SK-MEL-5 (cell line): Measurements from ENCODE around the gene IGFBP2. TPM values are rescaled to one million over a fixed set of nuclear protein-coding genes. Genes with fewer than 3 reads are reported as not detected.
"Not testable (repeated sequence)": the region's sequence is repeated elsewhere in the genome, so short reads cannot be mapped to it uniquely, and the experiment has no call there.

Experiments
- DNase-seq: peaks from one replicate; pipeline ENCODE4 v3.0.0-alpha.2; 2016; ENCODE audit warnings: low read depth, low spot score
- in situ Hi-C: cut with HindIII; loops from 2 replicates; pipeline ENCODE4 v1.10.0; 2016; ENCODE audit warnings: low sequenced_read_pairs, high pct_unique_total_duplicates, low pct_unique_long_range_greater_than_20kb
- polyA plus RNA-seq, 2 experiments: library from polyadenylated mRNA; depleted of rRNA; stranded (reverse); fragments of >200 nt; gene quantifications; 2 replicates each; pipeline ENCODE4 v1.2.3, GENCODE V29; 2015
- total RNA-seq: library from RNA; depleted of rRNA; stranded (reverse); fragments of >200 nt; shearing (Covaris generic); gene quantifications from 2 replicates; pipeline ENCODE4 v1.2.3, GENCODE V29; 2014; rRNA removed

IGFBP2 gene
- 445 and 479 TPM in 2 replicates for total RNA-seq
- polyA plus RNA-seq (2015; cell fraction: cytosol; rRNA removed): 704 and 791 TPM in 2 replicates
- polyA plus RNA-seq (2015; cell fraction: nucleus; rRNA removed): 41.7 and 51.2 TPM in 2 replicates

GRCh38 chr2:216632952-216633615 is at the start of gene IGFBP2:
Gene IGFBP2 (plus strand): TSS chr2:216633420. CDS start chr2:216633524, 104 bp downstream.
- peak; percentile 78 for DNase-seq
- in situ Hi-C loops: no loop called here

GRCh38 chr2:216583606-216584005 is 49.6 kb upstream of the IGFBP2 start:
- in situ Hi-C loops: no loop called here

GRCh38 chr2:216584112-216584511 is 49.1 kb upstream of the IGFBP2 start:
- in situ Hi-C loops: no loop called here
- DNase-seq: peak; percentile 90

More at GRCh38 chr2:216583606-216584005, 49.6 kb upstream of the IGFBP2 start:
- no peak for DNase-seq

GRCh38 chr2:216585441-216585840 is 47.8 kb upstream of the IGFBP2 start:
- no peak for DNase-seq
- in situ Hi-C loops: no loop called here

GRCh38 chr2:216588861-216589710 is 44.1 kb upstream of the IGFBP2 start:
- no peak for DNase-seq
- in situ Hi-C loops: no loop called here

GRCh38 chr2:216589791-216590190 is 43.4 kb upstream of the IGFBP2 start:
- DNase-seq: no peak
- in situ Hi-C loops: no loop called here

- peak; percentile 52 for DNase-seq
- in situ Hi-C loops: no loop called here
Measured at GRCh38 chr2:216590780-216591179, 42.4 kb upstream of the IGFBP2 start.

- DNase-seq: no peak
- in situ Hi-C loops: no loop called here
Measured at GRCh38 chr2:216591480-216591879, 41.7 kb upstream of the IGFBP2 start.

GRCh38 chr2:216594081-216594480 is 39.1 kb upstream of the IGFBP2 start:
- in situ Hi-C loops: no loop called here
- DNase-seq: no peak

GRCh38 chr2:216596236-216596979 is 36.8 kb upstream of the IGFBP2 start:
- in situ Hi-C loops: no loop called here

GRCh38 chr2:216596980-216597509 is 36.2 kb upstream of the IGFBP2 start:
- in situ Hi-C loops: no loop called here
- peak; percentile 64 for DNase-seq

More at GRCh38 chr2:216596236-216596979, 36.8 kb upstream of the IGFBP2 start:
- DNase-seq: peak; percentile 94

- DNase-seq, in situ Hi-C loops: not testable (repeated sequence)
Measured at GRCh38 chr2:216597825-216598224, 35.4 kb upstream of the IGFBP2 start.

GRCh38 chr2:216601632-216602409 is 31.4 kb upstream of the IGFBP2 start:
- in situ Hi-C loops: no loop called here
- DNase-seq: no peak

- in situ Hi-C loops: no loop called here
- DNase-seq: no peak
Measured at GRCh38 chr2:216603010-216603883, 30.0 kb upstream of the IGFBP2 start.

GRCh38 chr2:216603884-216604245 is 29.4 kb upstream of the IGFBP2 start:
- no peak for DNase-seq
- in situ Hi-C loops: no loop called here

- DNase-seq: no peak
- in situ Hi-C loops: no loop called here
Measured at GRCh38 chr2:216604458-216604857, 28.8 kb upstream of the IGFBP2 start.
